ENCODE results near the gene TRIM71.

GRCh38 chr3:32871273-32871672 lies 53.5 kb downstream of the TRIM71 start:
- TF ChIP-seq ZNF777 (CRISPR knock-in tag; IDR thresholded peaks at IDR 0.05) (no peak), ZNF547 (CRISPR knock-in tag; IDR thresholded peaks at IDR 0.05) (no peak), ZNF33A (CRISPR knock-in tag; IDR thresholded peaks at IDR 0.05; ENCODE audit: borderline replicate concordance) (no peak), E2F5 (CRISPR knock-in tag; conservative IDR thresholded peaks at IDR 0.05) (no peak), ATF4 (CRISPR knock-in tag; IDR thresholded peaks at IDR 0.05) (no peak)

Measured in HepG2 (cell line).